Measurements from ENCODE around the gene TUBA3C.
"Not testable (repeated sequence)": the region's sequence is repeated elsewhere in the genome, so short reads cannot be mapped to it uniquely, and the experiment has no call there.

TUBA3C gene

DNA sequence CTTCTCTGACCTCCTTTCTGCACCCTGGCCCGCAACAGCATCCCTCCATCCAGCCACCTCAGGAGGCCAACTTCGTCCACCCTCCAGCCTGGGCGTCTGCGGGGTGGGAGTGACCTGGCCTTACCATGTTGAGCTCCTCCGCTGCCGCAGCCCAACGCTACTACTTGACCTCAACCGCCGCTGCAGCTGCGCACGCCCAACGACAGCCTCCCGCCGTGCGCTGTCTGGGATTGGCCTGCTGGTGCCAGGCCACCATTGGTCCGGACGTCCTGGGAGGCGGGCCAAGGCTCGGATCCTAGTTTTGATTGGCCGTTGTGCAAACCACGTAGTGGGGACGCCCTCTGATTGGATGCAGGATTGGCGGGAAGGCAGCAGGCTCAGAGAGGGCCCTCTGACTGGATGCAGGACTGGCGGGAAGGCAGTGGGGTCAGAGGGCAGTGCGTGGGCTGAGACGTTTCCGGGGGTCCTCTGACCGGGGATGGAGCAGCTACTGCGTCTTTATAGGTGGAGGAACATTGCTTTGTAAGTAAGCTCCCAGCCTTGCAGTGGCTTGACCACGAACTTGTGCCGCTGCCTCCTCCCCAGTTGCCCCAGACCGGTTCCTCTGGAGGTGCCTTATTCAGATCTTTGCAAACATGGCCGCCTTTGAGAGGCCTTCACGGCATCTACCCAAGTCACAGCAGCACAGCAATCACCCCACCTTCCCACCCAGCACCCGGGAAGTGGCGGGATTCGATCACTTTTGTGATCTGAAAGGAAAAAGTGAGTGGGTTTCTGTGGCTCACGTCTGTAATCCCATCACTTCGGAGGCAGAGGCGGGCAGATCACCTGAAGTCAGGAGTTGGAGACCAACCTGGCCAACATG, at the start of gene TUBA3C:
Gene TUBA3C, minus strand, starts transcription at position 204 of the 865 bp plus-strand sequence. Its CDS starts 77 bp downstream, at position 127.
- no peak for DNase-seq
- no peak for ATAC-seq

DNA sequence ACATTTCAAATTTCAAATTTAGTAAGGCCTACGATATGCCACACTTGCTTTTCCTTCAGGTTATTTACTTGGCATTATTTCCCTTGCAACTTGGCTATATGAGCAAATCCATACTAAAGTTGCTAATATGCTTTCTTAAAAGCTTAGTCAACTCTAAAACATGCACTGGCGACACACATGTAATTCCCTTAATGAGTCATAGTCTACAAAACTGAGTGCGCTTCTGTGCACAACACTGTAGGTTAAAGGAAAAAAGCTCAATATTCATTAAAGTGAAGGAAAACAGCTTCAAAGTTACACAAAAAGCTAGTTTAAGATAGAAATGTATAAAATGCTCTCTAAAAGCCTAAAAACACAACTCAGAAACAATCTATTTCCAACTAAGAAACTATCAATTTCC, 25.8 kb upstream of the TUBA3C start:
- not testable (repeated sequence) for ATAC-seq, DNase-seq

DNA sequence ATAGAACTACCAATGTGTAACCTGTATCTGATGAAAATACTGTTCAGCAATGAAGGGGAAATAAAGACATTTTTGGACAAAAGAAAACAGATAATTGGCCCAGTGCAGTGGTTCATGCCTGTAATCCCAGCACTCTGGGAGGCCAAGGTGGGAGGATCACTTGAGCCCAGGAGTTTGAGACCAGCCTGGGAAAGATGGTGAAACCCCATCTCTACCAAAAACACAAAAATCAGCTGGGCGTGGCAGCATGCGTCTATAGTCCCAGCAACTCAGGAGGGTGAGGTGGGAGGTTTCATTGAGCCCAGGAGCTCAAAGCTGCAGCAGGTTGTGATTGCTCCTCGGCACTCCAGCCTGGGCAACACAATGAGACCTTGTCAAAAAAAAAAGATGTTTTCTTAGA, 11.0 kb upstream of the TUBA3C start:
- not testable (repeated sequence) for ATAC-seq, DNase-seq

DNA sequence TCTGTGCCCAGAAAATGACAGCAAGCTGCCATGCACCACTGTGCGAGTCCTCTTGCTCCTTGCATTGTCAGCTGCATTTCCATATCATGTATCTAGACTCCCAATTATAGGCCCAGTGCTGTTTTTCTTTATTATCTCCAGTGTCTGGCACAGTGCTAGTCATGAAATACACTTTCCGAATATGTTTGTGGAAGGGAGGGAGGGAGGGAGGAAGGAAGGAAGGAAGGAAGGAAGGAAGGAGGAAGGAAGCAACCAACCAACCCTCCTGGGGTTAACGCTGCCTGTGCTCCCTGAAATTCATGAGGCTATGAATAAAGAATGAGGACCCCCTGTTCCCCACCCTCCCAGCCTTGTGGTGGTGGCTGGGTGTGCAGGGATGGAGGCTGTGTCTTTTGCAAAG, 8.3 kb upstream of the TUBA3C start:
- not testable (repeated sequence) for DNase-seq, ATAC-seq

DNA sequence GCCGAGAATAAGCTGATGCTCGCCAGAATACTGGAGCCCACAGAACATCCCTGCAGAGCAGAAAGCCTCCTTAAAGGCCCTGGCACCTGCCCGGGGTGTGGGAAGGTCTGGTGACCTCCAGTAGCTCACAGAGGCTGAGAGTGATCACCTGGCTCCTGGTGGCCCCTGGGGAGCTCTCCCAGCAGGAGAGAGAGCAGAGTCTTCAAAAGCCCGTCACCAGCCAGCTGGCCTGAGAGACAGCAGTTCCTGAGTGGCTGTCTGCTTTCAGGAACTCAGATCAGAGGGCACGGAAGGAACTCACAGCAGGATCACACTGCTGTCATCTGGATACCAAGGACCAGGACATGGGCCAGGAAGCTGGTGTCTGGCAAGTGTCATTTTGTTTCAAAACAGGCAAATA, 7.7 kb upstream of the TUBA3C start:
- ATAC-seq, DNase-seq: not testable (repeated sequence)

DNA sequence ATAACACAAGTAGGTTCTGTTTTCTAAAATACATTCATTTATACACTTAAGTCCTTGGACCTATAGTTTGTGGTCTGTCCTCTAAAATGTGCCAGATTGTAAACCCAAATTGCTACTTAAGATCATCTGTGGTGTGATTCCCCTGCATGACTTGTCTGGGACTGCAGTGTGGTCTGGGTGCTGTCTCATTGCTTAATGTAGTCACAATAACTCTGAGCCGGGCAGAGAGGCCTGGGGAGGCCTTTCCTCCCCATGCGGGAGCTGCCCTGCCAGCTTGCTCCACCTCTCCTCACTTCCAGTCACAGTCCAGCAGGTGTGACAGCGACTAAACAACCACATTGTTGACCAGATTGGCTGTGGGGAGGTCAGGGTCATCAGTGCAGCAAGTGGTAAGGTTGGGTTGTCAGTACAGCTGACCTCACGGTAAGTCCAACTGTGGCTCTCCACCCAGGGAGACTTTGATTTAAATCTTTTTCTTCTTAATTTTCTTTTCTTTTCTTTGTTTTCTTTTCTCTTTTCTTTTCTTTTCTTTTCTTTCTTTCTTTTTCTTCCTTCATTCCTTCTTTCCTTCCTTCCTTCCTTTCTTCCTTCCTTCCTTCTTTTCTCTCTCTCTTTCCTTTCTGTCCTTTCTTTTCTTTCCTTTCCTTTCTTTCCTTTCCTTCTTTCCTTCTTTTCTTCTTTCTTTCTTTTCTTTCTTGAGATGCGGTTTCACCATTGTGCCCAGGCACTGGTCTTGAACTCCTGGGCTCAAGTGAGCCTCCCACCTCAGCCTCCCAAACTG, 4.4 kb upstream of the TUBA3C start:
- ATAC-seq (no peak), DNase-seq (no peak)

DNA sequence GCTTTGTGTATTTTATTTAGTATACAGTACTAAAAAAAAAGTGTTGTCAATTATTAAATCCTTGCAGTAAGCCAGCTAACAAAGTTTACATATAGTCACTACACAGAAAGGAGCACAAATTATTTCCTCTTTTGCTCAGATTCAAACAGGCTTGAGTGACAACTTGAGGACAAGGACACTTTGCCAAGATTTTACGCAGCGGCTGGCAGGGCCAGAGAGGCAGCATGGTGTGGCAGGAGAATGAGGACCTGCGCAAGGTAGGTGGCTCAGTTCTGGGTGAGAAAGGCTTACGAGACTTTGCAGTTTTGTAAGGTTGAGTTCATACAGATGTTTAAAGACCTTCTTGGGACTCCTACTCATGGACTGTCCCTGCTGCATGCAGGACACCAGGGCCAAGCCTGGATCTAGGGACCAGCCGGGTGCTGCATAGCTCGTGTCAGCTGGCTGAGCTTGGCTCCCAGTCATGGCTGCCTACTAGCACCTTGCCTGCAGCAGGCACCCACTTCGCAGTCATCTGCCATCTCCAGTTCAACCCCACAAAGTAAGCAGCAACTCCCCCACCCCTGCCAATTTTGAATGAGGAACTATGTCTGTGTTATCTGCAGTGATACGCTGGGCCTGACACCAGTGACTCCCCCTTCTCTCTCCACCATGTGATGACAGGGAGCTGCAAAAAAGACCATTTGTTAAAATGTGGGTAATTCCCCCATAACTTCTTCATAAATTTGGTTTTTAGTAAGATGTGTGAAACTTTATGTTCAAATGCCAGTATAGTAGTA, 3.7 kb upstream of the TUBA3C start:
- no peak for ATAC-seq
- DNase-seq, result no peak

DNA sequence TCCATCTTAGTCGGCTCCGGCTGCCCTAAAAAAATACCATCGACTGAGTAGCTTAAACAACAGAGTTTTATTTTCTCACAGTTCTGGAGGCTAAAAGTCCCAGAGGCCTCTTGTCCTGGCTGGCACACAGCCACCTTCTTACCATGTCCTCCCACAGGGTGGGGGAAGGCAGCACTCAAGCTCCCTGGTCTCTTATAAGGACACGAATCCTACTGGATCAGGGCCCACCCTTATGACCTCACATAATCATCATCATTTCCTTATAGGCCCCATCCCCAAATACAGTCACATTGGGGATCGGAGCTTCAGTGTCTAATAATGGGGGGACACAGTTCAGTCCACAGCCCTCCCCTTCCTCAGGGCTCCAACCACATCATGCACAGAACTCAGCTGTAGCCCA, 2.6 kb upstream of the TUBA3C start:
- DNase-seq (no peak), ATAC-seq (no peak)

DNA sequence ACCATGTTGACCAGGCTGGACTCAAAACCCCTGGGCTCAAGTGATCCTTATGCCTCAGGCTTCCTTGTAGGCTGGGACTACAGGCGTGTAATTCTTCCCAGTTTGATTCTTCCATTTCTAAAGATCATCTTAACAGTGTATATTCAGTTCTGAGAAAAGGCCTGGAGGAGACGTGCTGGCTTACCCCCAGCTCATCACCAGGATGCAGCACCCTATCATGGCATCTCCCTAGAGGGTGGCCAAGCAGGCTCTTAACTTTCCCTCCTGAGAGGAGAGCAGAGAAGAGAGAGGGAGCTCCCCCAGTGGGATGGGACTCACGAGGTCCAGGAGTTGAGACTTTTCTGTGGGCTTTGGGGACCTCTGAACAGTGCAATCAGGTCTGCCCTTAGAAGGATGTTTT, 2.1 kb upstream of the TUBA3C start:
- no peak for ATAC-seq

DNA sequence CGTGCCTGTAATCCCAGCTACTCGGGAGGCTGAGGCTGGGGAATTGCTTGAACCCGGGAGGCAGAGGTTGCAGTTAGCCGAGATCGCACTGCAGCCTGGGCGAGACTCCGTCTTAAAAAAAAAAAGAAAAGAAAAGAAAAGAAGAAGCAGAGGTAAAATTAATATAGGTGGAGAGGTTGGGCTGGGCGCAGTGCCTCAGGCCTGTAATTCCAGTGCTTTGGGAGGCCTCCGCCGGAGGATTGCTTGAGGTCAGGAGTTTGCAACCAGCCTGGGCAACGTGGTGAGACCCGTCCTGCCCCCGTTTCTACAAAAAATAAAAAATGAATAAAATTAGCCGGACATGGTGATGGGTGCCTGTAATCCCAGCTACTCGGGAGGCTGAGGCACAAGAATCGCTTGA, 912 bp upstream of the TUBA3C start:
- no peak for ATAC-seq
- DNase-seq, result no peak

More for the DNA sequence above, 2.1 kb upstream of the TUBA3C start:
- no peak for DNase-seq

DNA sequence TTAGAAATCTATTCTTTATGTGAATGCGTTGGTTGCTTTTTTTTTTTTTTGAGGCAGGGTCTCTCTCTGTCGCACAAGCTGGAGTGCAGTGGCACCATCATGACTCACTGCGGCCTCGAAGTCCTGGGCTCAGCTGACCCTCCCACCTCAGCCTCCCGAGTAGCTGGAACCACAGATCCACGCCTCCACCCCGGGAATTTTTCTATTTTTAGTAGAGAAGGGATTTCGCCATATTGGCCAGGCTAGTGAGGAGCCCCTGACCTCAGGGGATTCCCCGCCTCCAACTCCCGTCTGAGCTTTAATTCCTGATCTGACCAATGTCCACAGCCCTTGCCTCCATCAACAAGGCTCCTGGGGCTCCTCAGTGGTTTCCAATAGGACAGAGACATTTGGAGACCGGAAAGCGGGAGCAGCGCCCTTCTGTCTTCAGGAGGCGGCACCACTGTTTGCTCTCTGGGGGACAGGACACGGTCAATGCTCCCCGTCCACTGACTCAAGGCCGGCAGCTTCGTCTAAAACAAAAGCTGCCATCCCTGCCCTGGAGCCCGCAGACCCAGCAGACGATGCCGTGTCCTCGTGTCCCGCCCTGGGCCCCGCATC, 503 bp downstream of the TUBA3C start:
- ATAC-seq (no peak), DNase-seq (no peak)

DNA sequence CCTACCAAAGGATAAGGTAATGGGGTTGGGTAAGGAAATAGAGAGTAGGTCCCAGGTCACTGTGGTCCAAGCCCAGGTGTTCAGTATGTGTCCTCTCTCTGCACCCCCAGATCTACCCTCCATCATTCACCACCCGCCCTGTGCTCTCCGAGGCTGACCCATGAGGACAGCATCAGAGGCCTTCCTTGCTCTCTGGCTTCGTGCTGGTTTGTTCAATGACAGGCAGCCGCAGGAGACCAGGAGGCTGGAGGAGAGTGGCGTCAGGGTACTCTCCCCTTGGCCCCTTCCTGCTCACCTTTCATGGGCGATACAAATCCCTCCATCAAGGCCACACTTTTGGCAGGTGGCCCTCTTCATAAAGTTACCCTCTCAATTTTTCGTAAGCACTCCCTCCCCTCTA, 1.7 kb downstream of the TUBA3C start:
- DNase-seq (no peak), ATAC-seq (no peak)

DNA sequence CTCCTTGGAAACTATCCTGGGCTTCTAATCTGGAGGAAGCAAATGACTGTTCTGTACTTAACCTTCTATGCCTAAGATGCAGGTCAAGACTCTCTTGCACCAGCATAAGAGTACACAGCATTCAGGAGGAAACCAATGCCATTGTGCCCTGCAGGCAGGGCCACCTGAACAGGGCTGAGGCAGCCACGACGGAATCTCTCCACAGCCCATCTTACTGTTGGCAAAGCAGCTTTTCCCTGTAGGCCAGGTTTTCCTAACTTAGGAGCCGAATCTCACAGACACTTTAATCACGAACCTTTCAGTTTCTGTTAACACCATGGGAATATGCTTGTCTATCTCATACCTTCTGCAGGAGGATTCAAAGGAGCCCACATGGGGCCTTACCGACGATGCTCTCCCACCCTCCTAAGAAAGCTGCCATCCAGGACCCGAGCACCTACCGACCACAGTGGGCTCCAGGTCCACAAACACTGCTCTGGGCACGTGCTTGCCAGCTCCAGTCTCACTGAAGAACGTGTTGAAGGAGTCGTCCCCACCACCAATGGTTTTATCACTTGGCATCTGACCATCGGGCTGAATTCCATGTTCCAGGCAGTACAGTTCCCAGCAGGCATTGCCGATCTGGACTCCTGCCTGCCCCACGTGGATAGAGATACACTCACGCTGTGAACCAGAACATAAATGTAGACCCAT, 2.6 kb downstream of the TUBA3C start:
- DNase-seq, result no peak
- no peak for ATAC-seq

DNA sequence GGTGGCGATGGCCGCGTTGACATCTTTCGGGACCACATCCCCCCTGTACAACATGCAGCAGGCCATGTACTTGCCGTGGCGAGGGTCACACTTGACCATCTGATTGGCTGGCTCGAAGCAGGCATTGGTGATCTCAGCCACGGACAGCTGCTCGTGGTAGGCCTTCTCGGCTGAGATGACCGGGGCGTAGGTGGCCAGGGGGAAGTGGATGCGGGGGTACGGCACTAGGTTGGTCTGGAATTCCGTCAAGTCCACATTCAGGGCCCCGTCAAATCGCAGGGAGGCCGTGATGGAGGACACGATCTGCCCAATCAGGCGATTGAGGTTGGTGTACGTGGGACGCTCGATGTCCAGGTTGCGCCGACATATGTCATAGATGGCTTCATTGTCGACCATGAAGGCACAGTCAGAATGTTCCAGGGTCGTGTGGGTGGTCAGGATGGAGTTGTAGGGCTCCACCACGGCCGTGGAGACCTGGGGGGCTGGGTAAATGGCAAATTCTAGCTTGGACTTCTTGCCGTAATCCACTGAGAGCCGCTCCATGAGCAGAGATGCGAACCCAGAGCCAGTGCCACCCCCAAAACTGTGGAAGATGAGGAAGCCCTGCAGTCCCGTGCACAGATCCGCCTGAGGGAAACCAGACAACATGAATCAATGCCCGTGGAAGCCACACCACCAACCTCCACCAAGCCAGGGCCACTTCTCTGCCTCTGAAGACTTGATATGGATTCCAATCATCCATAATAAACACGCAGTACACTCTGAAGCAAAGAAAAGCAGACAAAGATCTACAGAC, 4.4 kb downstream of the TUBA3C start:
- DNase-seq, result not testable (repeated sequence)

DNA sequence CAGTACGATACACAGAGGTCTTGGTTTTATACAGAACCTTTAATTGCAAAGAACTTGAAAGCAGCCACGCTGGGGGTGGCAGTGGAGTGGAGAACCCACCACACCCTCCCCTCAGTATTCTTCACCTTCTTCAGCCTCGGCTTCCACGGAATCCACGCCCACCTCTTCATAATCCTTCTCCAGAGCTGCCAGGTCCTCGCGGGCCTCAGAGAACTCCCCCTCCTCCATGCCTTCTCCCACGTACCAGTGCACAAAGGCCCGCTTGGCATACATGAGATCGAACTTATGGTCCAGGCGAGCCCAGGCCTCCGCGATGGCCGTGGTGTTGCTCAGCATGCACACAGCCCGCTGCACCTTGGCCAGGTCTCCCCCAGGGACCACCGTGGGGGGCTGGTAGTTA, 7.9 kb downstream of the TUBA3C start:
- no peak for DNase-seq
- ATAC-seq, result no peak

More for the DNA sequence above, 4.4 kb downstream of the TUBA3C start:
- ATAC-seq, result not testable (repeated sequence)

DNA sequence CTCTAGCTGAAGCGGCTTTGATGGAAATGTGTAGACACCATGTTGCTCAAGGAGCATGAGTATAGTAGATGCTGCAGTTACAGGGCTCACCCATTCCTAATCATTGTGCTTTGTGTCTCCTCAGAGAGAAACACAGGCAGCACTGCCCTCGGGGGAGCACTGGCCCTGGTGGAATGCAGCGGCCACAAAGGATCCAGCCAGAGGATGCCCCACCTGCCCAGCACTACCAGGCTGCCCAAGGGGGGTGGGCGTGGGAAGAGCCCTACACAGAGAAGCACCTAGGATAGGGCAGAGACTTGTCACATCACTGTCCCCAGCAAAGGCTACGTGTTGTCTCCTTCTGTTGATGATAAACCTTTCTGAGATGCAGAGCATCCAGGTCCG, 9.0 kb downstream of the TUBA3C start:
- ATAC-seq, result no peak
- DNase-seq, result no peak

DNA sequence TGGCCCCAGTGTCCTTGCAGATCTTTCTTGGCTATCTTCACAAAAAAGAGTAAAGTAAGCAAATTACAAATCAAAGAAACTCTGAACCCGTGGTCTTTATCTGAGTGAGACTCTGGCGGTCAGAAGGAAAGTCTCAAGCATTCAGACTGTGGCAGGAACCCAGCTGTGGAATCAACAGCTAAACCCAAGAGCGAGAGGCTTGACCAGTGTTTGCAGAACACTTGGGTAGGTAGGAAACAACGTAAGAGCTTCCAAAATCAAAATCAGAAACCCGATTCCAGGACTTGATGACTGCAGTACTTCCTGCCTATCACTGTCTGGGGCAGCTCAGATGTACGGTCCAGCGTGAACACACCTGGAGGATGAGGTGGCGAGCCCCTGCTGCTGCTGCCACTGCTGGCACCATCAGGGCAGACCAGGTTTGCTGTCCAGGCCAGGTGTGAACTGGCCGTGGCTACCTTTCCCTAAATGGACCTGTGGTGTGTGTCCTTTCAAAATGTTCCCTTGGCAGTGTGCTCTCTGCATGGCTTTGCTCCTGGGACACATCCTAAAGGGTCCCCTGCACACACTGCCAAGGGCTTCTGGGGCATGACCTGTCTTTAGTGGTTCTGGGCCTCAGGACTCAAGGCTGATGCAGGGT, 9.5 kb downstream of the TUBA3C start:
- ATAC-seq (no peak), DNase-seq (no peak)

DNA sequence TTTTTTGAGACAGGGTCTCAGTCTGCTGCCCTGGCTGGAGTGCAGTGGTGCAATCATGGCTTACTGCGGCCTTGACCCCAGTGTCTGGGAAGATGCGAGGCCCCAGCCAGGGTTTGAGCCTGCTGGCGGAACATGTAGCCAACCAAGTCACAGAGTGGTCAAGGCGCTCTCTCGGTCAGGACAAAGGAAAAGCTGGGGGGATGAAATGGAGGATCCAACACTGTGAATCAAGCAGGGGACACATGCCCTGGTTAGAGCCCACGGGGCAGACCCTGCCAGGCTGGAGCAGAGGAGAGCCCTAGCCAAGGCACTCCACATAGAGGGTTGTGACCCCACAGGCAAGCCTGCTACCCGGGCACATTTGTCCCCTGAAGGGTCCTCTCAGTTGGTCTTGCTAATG, 10.1 kb downstream of the TUBA3C start:
- no peak for ATAC-seq

DNA sequence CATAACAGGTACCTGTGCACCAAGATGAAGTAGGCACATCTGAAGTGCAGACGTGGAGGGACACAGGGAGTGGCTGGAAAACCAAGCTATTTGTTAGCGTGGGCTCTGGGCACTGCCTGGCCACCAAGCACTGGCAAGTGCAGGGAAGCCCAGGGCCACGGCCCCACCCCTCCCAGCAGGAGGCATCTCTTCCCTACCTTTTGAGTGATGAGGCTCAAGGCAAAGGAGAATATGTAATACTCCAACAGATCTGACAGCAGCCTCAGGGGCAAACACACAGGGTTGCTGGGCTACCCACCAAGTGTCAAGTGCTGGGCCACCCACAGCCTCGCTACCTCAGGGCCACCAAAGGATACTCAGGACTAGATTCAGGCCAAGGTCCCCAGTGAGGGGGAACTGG, 11.6 kb downstream of the TUBA3C start:
- ATAC-seq (no peak), DNase-seq (no peak)

More for the DNA sequence above, 10.1 kb downstream of the TUBA3C start:
- DNase-seq, result no peak

DNA sequence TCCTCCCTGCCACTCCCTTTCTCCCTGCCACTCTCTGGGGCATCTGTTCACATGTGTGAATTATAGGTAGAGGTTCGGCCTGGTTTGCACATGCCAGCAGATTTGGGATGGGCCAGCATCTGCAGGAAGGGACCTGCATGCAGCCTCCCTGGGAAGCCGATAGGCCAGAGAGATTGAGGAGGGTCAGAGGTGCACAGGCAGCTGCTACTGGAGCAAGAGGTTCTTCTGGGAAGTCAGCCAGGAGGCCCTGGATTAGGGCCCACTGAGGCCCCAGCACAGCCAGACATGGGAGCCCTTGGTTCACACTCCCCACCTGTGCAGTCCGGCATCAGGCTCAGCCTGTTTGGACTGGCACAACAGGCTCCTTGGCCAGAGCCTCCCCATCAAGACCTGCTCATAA, 12.1 kb downstream of the TUBA3C start:
- DNase-seq (no peak), ATAC-seq (no peak)
